Measurements from ENCODE around the gene LY6G5B. TPM values are rescaled to one million over a fixed set of nuclear protein-coding genes. Genes with fewer than 3 reads are reported as not detected.

The LY6G5B gene
- polyA plus RNA-seq, 6 donors from 2014 or later: 0.23 to 0.87 (median 0.50) TPM; not detected in 3

DNA sequence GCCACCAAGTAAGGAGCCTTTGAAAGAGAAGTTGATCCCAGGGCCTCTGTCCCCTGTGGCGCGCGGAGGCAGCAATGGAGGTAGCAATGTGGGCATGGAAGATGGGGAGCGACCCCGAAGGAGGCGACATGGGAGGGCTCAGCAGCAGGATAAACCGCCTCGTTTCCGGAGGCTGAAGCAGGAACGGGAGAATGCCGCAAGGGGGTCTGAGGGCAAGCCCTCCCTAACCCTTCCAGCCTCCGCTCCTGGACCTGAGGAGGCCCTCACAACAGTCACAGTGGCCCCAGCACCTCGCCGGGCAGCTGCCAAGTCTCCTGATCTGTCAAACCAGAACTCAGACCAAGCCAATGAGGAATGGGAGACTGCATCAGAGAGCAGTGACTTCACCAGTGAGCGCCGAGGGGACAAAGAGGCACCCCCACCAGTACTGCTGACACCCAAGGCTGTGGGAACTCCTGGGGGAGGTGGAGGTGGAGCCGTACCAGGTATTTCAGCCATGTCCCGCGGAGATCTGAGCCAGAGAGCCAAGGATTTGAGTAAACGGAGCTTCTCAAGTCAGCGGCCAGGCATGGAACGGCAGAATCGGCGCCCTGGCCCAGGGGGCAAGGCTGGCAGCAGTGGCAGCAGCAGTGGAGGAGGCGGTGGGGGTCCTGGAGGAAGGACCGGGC, 37.4 kb upstream of the LY6G5B start:
- Mint-ChIP-seq H3K4me1 (peaks cover 0 to 10% (median 7%) of the 10 kb centered on the region in 3 donors), H3K27ac (peak overlapping the region in 1 of 6 donors; percentile 39), H3K4me3 (peak overlapping the region in 1 of 8 donors; percentile 52), H3K36me3 (peaks cover 16 to 38% of the 10 kb centered on the region in 2 donors), H3K27me3 (no peaks in the 10 kb centered on the region), H3K9me3 (no peaks in the 10 kb centered on the region)
- ATAC-seq (ENCODE audit: low read depth in 2 of 2) (no peak), DNase-seq (no peak)

DNA sequence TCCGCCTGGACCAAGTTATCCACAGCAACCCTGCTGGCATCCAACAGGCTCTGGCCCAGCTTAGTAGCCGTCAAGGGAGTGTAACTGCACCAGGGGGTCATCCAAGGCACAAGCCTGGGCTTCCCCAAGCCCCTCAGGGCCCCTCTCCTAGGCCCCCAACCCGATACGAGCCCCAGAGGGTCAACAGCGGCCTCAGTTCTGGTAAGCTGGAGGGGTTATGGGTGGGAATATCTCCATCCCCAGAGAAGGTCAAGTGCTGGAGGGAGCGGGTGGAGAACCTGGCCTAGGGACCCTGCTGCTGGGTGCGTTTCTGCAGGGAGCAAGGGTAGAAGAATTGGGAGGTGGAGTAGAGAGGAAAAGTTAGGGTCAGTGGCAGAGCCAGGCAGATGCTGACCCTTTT, 36.3 kb upstream of the LY6G5B start:
- DNase-seq (no peak), ATAC-seq (ENCODE audit: low read depth in 2 of 2) (no peak)
- Mint-ChIP-seq H3K27me3 (no peaks in the 10 kb centered on the region), H3K36me3 (peaks cover 8 to 29% of the 10 kb centered on the region in 2 donors), H3K4me3 (no peak overlapping the region), H3K4me1 (peaks cover 0 to 5% (median 0%) of the 10 kb centered on the region in 3 donors), H3K27ac (no peak overlapping the region), H3K9me3 (no peaks in the 10 kb centered on the region)

DNA sequence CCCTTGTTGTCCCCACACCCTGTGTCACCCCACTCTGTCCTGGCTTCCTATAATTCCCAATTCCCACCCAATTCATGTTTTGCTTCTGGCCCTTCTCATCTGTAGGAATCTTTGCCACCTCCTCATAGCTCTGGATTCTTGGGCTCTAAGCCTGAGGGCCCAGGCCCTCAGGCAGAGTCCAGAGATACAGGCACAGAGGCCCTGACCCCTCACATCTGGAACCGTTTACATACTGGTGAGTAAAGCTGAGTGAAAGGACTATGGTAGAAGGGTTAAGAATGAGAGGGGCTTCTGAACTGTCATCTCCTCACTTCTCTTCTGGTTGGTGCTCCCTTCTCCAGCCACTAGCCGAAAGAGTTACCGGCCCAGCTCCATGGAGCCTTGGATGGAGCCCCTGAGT, 35.6 kb upstream of the LY6G5B start:
- Mint-ChIP-seq H3K36me3 (peaks cover 8 to 27% of the 10 kb centered on the region in 2 donors), H3K4me1 (peaks cover 0 to 5% (median 0%) of the 10 kb centered on the region in 3 donors), H3K27ac (peak overlapping the region in 2 of 6 donors; percentile 7 to 67), H3K27me3 (no peaks in the 10 kb centered on the region), H3K4me3 (no peak overlapping the region), H3K9me3 (no peaks in the 10 kb centered on the region)
- no peak for DNase-seq
- ATAC-seq (ENCODE audit: low read depth in 2 of 2): no peak

DNA sequence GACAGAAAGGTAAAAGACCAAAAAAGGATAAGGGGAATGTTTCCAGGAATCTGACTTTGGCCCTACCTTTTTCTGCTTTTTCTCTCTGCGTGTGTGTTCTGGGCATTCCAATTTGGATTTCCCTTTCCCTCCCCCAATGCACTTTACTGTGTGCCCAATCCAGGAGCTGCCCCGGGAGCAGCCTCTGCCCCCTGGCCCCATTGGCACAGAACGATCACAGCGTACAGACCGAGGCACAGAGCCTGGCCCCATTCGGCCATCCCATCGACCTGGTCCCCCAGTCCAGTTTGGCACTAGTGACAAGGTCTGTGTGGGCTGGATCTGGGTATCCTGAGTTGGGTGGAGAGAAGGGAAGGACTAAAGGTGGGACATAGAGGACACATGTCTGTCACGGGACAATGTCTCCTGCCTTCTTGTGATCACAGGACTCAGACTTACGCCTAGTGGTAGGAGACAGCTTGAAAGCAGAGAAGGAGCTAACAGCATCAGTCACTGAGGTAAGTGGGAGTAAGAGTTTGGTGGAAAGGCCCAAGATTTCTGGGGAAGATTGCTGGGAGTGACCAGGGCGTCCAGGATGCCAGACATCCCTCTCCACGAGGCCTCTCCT, 34.7 kb upstream of the LY6G5B start:
- Mint-ChIP-seq H3K4me1 (peaks cover 0 to 5% (median 0%) of the 10 kb centered on the region in 3 donors), H3K9me3 (no peaks in the 10 kb centered on the region), H3K4me3 (peak overlapping the region in 1 of 8 donors; percentile 16), H3K27me3 (no peaks in the 10 kb centered on the region), H3K27ac (peak overlapping the region in 1 of 6 donors; percentile 38), H3K36me3 (peaks cover 7 to 26% of the 10 kb centered on the region in 2 donors)
- no peak for ATAC-seq (ENCODE audit: low read depth in 2 of 2)
- DNase-seq: no peak

DNA sequence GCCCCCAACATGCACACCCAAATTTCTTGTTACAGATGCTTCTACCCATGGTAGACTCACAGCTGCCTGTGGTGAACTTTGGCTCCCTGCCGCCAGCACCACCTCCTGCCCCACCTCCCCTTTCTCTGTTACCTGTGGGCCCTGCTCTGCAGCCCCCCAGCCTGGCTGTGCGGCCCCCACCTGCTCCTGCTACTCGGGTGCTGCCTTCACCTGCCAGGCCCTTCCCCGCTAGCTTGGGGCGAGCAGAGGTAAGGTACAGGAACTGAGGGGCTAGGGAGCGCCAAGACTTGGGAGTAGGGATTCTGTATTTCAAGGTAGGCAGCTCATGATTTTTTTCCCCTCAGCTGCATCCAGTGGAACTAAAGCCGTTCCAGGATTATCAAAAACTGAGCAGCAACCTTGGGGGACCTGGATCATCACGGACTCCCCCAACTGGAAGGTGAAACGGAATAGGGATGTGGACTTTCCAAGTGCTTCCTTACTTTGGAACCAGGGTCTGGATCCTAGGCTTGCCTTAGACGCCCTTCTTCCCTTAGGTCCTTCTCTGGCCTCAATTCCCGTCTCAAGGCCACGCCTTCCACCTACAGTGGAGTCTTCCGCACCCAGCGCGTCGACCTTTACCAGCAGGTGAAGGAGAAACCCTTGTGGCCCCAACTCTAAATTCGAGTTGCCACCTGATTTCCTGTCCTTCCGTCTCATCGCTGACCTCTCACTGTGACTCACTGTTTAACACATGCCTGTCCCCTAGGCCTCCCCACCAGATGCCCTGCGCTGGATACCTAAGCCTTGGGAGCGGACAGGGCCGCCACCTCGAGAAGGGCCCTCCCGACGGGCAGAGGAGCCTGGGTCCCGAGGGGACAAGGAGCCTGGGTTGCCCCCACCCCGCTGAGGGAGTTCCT, 32.8 kb upstream of the LY6G5B start:
- peak overlapping the region in 2 of 6 donors; percentile 9 to 82 for H3K27ac Mint-ChIP-seq
- H3K4me3 Mint-ChIP-seq: peak overlapping the region in 1 of 8 donors; percentile 40
- H3K9me3 Mint-ChIP-seq: no peaks in the 10 kb centered on the region
- peaks cover 0 to 5% (median 0%) of the 10 kb centered on the region in 3 donors for H3K4me1 Mint-ChIP-seq
- no peaks in the 10 kb centered on the region for H3K27me3 Mint-ChIP-seq
- DNase-seq (no peak), ATAC-seq (ENCODE audit: low read depth in 2 of 2) (no peak)
- H3K36me3 Mint-ChIP-seq: peaks cover 11 to 25% of the 10 kb centered on the region in 2 donors

DNA sequence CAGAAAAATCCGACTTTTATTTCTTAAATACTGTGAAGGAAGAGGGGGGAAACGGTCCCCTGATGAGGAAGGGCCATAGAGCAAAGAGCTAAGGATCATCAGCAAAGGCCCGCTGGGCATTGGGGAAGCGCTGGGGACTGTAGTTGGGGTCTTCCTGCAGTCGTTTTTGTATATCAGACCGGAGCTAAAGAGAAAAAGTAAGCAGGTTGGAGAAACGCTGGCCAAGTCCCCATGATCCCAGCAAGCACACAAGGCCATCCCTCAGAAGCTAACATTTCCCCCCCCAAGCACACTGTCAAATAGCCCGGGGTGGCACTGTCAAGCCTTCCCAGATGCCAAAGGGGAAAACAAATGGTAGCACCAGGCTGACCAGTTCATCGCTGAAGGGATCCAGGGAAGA, 30.7 kb upstream of the LY6G5B start:
- Mint-ChIP-seq H3K4me3 (no peak overlapping the region), H3K36me3 (peaks cover 11 to 20% of the 10 kb centered on the region in 2 donors), H3K9me3 (no peaks in the 10 kb centered on the region), H3K27ac (peak overlapping the region in 2 of 6 donors; percentile 61 to 78), H3K4me1 (peaks cover 0 to 3% (median 0%) of the 10 kb centered on the region in 3 donors), H3K27me3 (no peaks in the 10 kb centered on the region)
- ATAC-seq (ENCODE audit: low read depth in 2 of 2): no peak
- DNase-seq: no peak

DNA sequence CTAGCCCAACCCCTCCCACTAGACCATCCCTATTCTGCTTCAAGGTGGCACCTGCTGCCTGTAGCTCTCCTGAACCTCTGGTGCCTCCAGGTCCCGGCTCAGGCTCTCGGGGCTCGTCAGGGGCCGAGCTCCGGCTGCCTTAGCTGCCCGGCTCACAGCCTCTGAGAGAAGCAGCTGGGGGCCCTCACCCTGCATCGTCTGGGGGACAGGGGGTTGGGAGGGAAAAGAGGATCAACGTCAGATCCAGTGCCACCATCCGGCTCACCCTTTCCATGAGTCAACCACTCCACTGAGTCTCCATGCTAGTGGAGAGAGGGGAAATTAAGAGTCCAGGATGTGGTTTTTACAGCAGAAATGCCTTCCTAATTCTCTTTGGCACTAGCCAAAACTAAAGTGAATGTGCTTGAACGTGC, 30.3 kb upstream of the LY6G5B start:
- H3K36me3 Mint-ChIP-seq: peaks cover 11 to 17% of the 10 kb centered on the region in 2 donors
- no peak overlapping the region for H3K4me3 Mint-ChIP-seq

DNA sequence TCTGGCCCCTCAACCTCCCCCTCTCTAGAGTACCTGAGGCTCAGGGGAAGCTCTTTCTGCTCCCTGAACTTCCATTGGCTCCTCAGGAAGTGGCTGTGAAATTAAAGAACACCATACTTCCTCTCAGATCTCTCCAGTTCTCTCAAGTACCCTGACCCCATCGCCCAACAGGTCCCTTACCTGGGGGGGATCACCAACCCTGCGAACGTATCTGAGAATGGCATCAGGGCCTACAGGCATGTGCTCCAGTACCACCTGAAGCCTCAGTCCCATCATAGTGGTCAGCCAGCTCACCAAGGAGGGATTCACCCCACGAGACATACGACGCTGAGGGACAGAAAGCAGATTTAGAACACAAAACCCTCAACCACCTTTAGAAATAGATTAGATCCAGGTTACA, 29.2 kb upstream of the LY6G5B start:
- Mint-ChIP-seq H3K4me1 (peaks cover 4 to 11% (median 5%) of the 10 kb centered on the region in 3 donors), H3K27me3 (no peaks in the 10 kb centered on the region), H3K27ac (peak overlapping the region in 1 of 6 donors; percentile 4), H3K9me3 (no peaks in the 10 kb centered on the region), H3K36me3 (peaks cover 13 to 26% of the 10 kb centered on the region in 2 donors), H3K4me3 (no peak overlapping the region)
- ATAC-seq (ENCODE audit: low read depth in 2 of 2): no peak
- no peak for DNase-seq

More for the DNA sequence above, 30.3 kb upstream of the LY6G5B start:
- DNase-seq (no peak), ATAC-seq (ENCODE audit: low read depth in 2 of 2) (no peak)
- no peaks in the 10 kb centered on the region for H3K9me3 Mint-ChIP-seq
- no peaks in the 10 kb centered on the region for H3K4me1 Mint-ChIP-seq
- no peak overlapping the region for H3K27ac Mint-ChIP-seq
- no peaks in the 10 kb centered on the region for H3K27me3 Mint-ChIP-seq

DNA sequence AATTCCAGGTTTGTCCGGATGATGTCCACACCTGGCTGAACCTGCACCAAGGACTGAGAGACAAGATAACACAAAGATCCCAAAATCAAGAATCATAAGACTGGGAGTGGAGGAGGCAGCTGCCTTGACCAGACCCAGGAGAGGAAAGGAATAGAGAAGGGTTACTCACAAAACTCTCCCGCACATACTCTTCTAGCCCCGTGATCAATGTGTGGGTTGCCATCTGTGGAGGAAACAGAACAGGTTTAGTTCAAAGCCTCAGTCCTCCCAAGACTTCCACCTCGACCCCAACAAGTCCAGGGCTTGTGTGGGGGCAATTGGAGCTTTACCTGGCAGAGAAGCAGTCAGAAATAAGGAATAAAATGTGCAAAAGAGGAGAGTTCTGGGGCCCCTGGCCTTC, 28.4 kb upstream of the LY6G5B start:
- no peak for DNase-seq
- no peak overlapping the region for H3K4me3 Mint-ChIP-seq
- no peaks in the 10 kb centered on the region for H3K27me3 Mint-ChIP-seq
- peaks cover 13 to 28% of the 10 kb centered on the region in 2 donors for H3K36me3 Mint-ChIP-seq
- no peak for ATAC-seq (ENCODE audit: low read depth in 2 of 2)
- no peaks in the 10 kb centered on the region for H3K9me3 Mint-ChIP-seq
- peak overlapping the region in 2 of 6 donors; percentile 51 to 64 for H3K27ac Mint-ChIP-seq
- peaks cover 4 to 11% (median 5%) of the 10 kb centered on the region in 3 donors for H3K4me1 Mint-ChIP-seq

DNA sequence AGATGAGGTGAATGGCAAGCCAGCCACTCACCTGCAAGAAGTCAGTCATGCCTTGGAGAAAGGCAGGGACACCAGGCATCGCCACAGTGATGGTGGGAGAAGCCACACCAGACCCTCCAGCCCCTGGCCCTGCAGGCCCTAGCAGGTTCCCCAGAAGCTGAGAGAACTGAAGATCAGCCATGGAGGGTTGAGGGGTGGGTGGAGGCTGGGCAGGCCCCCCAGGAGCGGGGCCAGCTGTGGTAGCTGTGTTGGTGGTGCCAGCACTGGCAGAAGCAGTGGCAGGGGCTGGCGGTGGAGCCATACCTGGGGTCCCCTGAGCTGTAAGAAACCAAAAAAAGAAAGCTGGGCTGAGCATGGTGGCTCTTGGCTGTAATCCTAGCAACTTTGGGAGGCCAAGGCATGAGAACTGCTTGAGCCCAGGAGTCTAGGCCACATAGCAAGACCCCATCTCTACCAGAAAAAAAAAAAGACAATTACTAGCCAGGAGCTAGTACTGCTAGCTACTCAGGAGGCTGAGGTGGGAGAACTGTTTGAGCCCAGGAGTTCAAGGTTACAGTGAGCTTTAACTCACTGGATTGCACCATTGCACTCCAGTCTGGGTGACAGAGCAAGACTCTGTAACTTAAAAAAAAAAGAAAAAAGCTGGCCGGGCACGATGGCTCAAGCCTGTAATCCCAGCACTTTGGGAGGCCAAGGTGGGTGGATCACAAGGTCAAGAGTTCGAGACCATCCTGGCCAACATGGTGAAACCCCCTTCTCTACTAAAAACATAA, 26.8 kb upstream of the LY6G5B start:
- H3K4me3 Mint-ChIP-seq: no peak overlapping the region
- peak overlapping the region in 1 of 6 donors; percentile 59 for H3K27ac Mint-ChIP-seq
- H3K9me3 Mint-ChIP-seq: no peaks in the 10 kb centered on the region
- ATAC-seq (ENCODE audit: low read depth in 2 of 2): no peak
- peaks cover 13 to 28% of the 10 kb centered on the region in 2 donors for H3K36me3 Mint-ChIP-seq
- no peaks in the 10 kb centered on the region for H3K27me3 Mint-ChIP-seq
- no peak for DNase-seq
- H3K4me1 Mint-ChIP-seq: peaks cover 4 to 11% (median 5%) of the 10 kb centered on the region in 3 donors

DNA sequence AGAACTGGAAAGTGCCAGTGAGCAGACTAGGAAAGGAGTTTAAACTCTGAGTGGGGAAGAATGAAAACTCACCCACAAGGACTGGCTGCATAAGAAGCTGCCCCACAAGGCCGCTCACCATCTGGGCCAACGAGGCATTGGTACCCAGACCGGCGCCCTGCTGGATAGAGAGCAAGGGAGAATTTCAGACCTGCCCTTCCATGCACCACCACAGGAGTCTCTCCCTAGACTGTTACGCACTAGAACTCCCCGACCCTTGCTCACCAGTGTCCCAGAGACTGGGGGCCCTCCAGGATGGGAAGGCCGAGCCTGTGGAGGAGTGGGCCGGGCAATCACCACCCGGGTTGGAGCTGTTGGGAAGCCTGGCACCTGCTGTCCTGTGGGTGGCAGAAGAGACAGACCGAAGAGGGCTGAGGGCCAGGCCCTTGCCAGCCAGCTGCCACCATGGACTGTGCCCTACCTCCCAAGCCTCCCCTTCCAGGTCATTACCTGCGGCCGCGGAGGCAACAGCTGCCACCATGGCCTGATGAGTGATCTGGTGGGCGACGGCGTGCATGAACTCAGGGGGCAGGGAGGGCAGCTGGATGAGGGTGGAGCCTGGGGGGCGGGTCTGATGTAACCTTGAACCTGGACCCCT, 25.8 kb upstream of the LY6G5B start:
- Mint-ChIP-seq H3K9me3 (no peaks in the 10 kb centered on the region), H3K27ac (peak overlapping the region in 2 of 6 donors; percentile 38 to 44), H3K4me1 (peaks cover 4 to 11% (median 5%) of the 10 kb centered on the region in 3 donors), H3K27me3 (no peaks in the 10 kb centered on the region), H3K36me3 (peaks cover 13 to 28% of the 10 kb centered on the region in 2 donors), H3K4me3 (no peak overlapping the region)
- no peak for ATAC-seq (ENCODE audit: low read depth in 2 of 2)
- DNase-seq: no peak

DNA sequence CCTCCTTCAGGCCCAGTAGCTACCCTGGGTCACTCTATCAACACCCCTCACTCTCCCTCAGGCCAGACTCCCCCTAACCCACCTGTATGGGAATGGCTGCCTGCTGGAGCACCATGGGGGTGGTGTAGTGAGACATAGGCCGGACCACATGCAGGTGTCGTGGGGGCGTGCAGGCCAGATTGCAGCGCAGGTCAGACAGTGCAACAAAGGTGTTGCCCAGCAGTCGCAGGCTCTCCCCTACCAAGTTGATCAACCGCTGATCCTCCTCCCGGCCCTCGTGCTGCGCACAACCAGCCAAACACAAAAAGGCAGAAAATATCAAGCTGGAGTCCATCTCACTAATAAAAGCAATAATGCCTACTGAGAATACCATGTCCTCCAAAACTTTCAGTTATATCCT, 24.5 kb upstream of the LY6G5B start:
- Mint-ChIP-seq H3K4me1 (peaks cover 9 to 16% (median 15%) of the 10 kb centered on the region in 3 donors), H3K4me3 (peak overlapping the region in 1 of 8 donors; percentile 32), H3K27me3 (no peaks in the 10 kb centered on the region), H3K36me3 (peaks cover 13 to 29% of the 10 kb centered on the region in 2 donors), H3K9me3 (no peaks in the 10 kb centered on the region), H3K27ac (peak overlapping the region in 4 of 6 donors; percentile 26 to 70 (median 54))
- no peak for DNase-seq
- ATAC-seq (ENCODE audit: low read depth in 2 of 2): no peak

All from naive B cell (primary cell).